Fibroblast of mammary gland (primary cell): ENCODE data around the gene PAX9.
A peak's percentile ranks its signal among the peaks of the same experiment; 100 is the strongest.

Source experiments
- DNase-seq: peaks from one replicate; pipeline ENCODE4 v3.0.0-alpha.2; 2010; ENCODE audit warnings: low read depth
- H3K4me3 ChIP-seq: 2 replicates; pipeline ENCODE4 v1.5.1; 2011; ENCODE audit warnings: low read depth, mild to moderate bottlenecking, low read length, moderate library complexity; ENCODE audit not compliant: control insufficient read depth
- TF ChIP-seq, protein P1 (sequence below): conservative IDR thresholded peaks from 2 replicates; pipeline ENCODE4 v1.5.1; 2011; ENCODE audit warnings: low read depth, low read length, inconsistent platforms; ENCODE audit not compliant: control insufficient read depth, insufficient read depth

PAX9 gene

DNA sequence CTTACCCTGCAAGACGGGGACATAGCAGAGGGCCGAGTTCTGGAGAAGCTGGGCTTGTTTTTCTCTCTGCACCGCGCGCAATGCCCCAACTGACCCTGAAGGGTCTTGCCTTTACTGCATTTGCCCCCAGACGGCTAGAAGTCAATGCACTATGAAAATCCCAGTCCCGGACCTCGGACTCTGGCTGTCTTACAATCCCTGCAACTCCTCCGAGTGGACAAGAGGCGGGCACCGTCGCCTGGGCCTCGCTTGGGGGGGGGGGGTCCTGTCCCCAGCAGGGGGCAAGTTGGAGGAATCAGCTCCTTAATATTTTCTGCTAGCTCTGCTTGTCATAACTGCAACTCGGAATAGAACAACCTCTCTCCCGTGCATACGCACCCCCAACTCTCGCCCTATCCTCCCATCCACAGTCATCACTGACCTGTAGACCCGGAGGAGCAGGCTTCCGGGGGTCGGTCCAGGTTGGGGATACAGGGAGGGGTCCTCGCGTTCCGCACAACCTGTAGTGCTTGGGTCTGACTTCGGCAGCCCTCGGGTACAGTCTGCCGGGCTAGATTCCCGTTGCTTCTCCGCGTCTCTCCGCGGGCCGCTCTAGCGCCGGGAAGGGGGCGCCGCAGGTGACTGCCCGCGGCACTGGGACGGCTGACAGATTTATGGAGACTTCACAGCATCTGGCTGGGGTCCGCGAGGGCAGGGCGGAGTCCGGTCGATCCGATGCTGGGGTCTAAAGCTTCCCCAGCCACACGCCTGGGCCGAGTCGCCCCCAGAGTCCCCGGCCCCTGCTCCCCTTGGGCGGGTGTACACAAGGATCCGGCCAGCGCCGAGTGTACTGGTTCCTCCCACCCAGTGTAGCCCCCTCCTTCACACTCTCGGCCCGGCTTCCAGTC lies 3.3 kb upstream of the PAX9 start:
- H3K4me3 ChIP-seq: no peak overlapping the region
- TF ChIP-seq, protein P1, sequence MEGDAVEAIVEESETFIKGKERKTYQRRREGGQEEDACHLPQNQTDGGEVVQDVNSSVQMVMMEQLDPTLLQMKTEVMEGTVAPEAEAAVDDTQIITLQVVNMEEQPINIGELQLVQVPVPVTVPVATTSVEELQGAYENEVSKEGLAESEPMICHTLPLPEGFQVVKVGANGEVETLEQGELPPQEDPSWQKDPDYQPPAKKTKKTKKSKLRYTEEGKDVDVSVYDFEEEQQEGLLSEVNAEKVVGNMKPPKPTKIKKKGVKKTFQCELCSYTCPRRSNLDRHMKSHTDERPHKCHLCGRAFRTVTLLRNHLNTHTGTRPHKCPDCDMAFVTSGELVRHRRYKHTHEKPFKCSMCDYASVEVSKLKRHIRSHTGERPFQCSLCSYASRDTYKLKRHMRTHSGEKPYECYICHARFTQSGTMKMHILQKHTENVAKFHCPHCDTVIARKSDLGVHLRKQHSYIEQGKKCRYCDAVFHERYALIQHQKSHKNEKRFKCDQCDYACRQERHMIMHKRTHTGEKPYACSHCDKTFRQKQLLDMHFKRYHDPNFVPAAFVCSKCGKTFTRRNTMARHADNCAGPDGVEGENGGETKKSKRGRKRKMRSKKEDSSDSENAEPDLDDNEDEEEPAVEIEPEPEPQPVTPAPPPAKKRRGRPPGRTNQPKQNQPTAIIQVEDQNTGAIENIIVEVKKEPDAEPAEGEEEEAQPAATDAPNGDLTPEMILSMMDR: no peak
- DNase-seq: no peak

DNA sequence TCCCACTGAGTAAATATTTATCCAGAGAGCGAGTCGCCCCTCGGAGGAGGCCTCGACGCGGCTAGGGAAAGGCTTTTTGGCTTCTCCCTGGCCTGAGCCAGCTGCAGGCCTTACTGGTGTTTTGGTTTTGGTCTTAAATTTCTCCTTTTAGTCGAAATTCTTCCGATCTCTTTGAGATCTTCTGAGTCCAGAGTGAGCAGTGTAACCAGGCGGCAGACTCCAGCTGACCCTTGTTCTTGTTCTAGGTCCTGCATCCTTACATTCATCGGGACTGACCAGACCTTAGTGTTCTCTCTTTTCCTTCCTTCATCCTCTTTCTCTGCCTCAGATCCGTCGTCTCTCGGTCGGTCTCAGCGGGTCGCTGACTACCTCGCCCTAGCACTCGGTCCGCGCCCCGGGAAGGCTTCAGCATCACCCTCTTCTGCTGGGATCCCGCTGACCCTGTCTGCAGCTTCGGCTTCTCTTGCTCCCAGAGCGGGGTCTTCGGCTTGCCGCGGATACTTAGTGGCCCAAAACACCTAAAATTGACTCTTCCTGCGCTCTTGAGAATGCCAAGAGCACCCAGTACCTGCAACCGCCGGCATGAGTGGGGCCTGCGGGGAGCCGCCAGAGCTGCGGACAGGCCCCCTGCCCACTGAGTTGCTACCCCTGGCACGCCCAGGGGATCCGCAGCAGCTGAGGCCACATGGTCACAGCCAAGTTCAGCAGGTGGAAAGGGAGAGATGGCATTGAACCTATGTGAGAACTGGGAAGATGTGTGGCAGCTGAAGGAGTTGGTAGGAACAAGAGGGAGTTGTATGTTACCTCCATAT lies 2.4 kb upstream of the PAX9 start:
- H3K4me3 ChIP-seq: no peak overlapping the region
- TF ChIP-seq, protein P1: no peak
- DNase-seq: no peak

DNA sequence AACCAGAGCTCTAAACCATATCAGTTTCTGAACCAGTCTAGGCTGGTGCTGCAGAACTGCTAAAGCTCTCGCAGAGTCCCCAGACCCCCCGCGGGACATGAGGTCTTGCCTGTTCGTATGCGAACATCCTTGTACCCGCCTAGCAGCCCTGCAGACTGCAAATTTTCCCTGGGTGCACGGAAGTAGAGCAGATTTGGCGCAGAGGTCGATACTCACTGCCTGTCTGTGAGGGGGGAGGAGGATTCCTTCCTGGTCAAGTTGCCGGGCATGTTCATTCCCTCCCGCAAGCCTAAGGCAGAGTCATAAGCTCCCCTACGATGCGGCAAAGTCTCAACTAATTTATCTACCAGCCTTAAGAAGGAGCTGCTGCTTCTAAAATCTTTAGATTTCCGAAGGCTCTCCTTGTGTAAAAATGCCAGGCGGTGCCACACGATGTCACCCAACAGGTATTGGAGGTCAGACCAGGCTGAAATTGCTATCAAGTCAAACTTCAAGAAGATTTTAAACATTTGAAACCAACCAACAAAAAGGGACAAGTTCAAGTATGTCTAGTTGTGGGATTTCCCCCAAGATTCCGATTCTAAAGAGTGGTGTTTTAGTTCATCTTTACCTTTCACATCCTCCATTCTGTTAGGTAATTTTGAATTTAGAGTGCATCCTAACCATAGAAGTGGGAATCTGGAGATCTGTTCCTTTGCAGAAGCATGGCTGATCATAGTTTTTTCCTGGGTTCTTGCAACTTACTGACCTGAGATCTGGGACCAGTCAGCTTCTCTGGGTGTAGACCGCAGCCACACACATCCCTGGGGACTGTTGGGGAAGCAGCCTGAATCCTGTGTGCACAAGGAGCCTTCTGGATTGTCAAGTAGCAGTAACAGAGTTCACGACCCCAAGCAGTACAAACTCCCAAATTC lies 1.6 kb upstream of the PAX9 start:
- no peak for DNase-seq
- no peak overlapping the region for H3K4me3 ChIP-seq
- TF ChIP-seq, protein P1: no peak

DNA sequence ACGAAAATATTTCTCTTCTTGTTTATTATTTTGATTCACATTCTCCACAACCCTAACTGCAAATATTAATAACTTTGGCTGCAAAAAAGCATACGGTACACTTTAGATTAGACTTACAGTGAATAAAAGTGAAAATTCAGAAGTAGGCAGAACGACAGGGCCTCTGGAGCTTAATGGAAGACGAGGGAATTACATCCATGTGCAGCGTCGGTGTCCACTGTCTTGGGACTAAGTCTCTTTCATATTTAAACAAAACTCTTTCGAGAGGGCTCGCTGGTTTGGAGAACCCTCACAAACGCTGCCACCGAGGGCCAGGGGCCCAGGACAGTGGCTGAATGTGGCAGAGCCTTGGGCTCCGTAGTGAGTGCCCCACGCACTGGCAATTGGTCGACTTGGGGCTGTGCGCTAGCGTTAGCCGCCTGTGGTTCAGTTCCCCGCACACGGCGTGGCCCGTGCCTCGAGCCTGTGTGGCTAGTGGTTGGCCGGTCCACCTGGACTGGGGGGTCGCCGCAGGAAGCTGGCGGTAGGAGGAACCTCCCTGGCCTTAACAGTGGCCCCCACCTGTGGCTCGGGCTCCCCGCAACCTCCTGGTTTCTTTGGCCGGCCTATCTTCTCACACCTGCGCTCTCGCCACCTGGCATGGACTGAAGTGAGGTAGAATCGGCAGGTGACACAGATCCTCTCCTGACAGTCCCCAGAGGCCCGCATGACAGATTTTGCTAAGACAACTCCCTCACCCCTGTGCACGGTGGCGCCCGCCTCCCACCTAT lies 739 bp upstream of the PAX9 start:
- no peak for DNase-seq
- TF ChIP-seq, protein P1: no peak
- H3K4me3 ChIP-seq: no peak overlapping the region

DNA sequence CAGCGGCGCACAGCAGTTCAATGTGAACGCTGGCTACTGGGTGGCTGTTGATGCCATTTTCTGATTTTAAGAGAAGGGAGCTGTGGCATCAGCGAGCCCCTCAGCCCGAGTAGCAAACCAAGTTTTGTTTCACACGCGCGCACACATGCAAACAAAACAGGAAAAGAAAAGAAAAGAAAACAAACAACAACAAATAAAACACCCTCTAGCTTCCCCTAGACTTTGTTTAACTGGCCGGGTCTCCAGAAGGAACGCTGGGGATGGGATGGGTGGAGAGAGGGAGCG lies 540 bp downstream of the PAX9 start:
- TF ChIP-seq, protein P1: no peak
- peak overlapping the region; percentile 7 for H3K4me3 ChIP-seq

More for the DNA sequence above, 540 bp downstream of the PAX9 start:
- no peak for DNase-seq
